Suprapubic skin (tissue), 4 donors: ENCODE measurements around the gene CLASRP. TPM values are rescaled to one million over a fixed set of nuclear protein-coding genes. Genes with fewer than 3 reads are reported as not detected.
"Not testable (repeated sequence)": the region's sequence is repeated elsewhere in the genome, so short reads cannot be mapped to it uniquely, and the experiment has no call there.

Experiments
- DNase-seq, 2 donors: peaks; one replicate each; pipeline ENCODE4 v3.0.0-alpha.2; 2019; ENCODE audit warnings: low spot score in 2 of 2
- H3K27ac ChIP-seq: fragments of 200-600 bp; sonication (generic); one replicate; pipeline ENCODE4 v1.5.1; 2019
- H3K27me3 ChIP-seq: fragments of 200-600 bp; sonication (generic); one replicate; pipeline ENCODE4 v1.5.1; 2019
- H3K36me3 ChIP-seq: fragments of 200-600 bp; sonication (generic); one replicate; pipeline ENCODE4 v1.5.1; 2019
- H3K4me1 ChIP-seq: fragments of 200-600 bp; sonication (generic); one replicate; pipeline ENCODE4 v1.5.1; 2019
- H3K4me3 ChIP-seq: fragments of 200-600 bp; sonication (generic); one replicate; pipeline ENCODE4 v1.5.1; 2019; ENCODE audit warnings: mild to moderate bottlenecking
- H3K9me3 ChIP-seq: fragments of 200-600 bp; sonication (generic); one replicate; pipeline ENCODE4 v1.5.1; 2019
- EP300 ChIP-seq: sonication (generic); formaldehyde crosslinking; IDR thresholded peaks from one replicate; pipeline ENCODE4 v1.6.1; 2017; ENCODE audit warnings: antibody characterized with exemption
- POLR2A ChIP-seq, 2 donors: fragments of 450-650 bp; IDR thresholded peaks; one replicate each; pipeline ENCODE4 v1.6.1; 2017; ENCODE audit warnings: antibody characterized with exemption in 2 of 2, mild to moderate bottlenecking in 2 of 2, moderate library complexity in 2 of 2
- POLR2AphosphoS5 ChIP-seq, 3 donors: sonication (generic); formaldehyde crosslinking; IDR thresholded peaks; one replicate each; pipeline ENCODE4 v1.6.1; 2017; ENCODE audit warnings: antibody characterized with exemption in 3 of 3
- WGBS: methylation state at CpG from one replicate; pipeline ENCODE4 v1.1.5; 2018; 5-methylcytosine and 5-hydroxymethylcytosine counted together
- total RNA-seq, 4 donors: library from RNA; depleted of rRNA; stranded (reverse); fragments of >200 nt; gene quantifications; one replicate each; pipeline ENCODE4 v1.1.0, GENCODE V29; 2016
- TF ChIP-seq, protein P1 (sequence below), 2 donors: fragments of 200-600 bp in 1 of 2; fragments of 450-650 bp in 1 of 2; sonication (generic) in 1 of 2; IDR thresholded peaks; one replicate each; pipeline ENCODE4 v1.5.1; 2016 to 2019; ENCODE audit warnings: antibody characterized with exemption in 2 of 2, mild to moderate bottlenecking in 1 of 2, moderate library complexity in 1 of 2

The CLASRP gene
- total RNA-seq, 4 donors from 2014 or later, result 55.3 to 135 (median 84.3) TPM

DNA sequence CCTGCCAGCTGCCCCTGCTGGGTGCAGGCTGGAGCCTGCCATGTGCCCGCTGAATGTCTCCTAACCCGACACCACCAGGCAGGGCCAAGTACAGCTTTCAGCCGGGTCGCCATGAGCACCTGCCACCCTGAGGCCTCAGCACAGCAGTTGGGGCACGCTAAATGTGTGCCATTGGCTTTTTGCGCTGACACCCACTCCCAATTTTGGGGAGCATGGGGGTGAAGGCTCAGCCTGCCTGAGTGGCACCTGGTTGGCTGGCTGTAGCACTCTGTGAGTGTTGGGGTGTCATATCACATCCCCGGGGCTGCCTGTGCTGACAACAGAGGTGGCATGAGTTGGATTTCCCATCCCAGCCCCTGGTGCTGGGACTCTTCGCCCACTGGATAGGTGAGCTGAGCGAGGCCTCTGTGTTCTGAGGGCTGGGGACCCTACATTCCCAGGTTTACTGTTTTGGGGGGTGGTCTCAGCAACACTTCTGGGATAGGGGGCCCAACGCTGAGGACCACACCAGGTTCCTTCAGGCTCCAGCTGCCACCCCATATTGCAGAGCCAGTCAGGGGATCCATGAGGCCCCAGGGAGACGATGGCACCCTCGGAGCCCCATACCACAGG, 44.8 kb upstream of the CLASRP start:
- Histone ChIP-seq H3K4me1 (no peaks in the 10 kb centered on the region), H3K27ac (no peak overlapping the region), H3K9me3 (no peaks in the 10 kb centered on the region), H3K4me3 (no peak overlapping the region), H3K27me3 (no peaks in the 10 kb centered on the region), H3K36me3 (peaks cover 37% of the 10 kb centered on the region)
- no peak for TF ChIP-seq POLR2AphosphoS5 (IDR thresholded peaks at IDR 0.05)
- TF ChIP-seq, protein P1, sequence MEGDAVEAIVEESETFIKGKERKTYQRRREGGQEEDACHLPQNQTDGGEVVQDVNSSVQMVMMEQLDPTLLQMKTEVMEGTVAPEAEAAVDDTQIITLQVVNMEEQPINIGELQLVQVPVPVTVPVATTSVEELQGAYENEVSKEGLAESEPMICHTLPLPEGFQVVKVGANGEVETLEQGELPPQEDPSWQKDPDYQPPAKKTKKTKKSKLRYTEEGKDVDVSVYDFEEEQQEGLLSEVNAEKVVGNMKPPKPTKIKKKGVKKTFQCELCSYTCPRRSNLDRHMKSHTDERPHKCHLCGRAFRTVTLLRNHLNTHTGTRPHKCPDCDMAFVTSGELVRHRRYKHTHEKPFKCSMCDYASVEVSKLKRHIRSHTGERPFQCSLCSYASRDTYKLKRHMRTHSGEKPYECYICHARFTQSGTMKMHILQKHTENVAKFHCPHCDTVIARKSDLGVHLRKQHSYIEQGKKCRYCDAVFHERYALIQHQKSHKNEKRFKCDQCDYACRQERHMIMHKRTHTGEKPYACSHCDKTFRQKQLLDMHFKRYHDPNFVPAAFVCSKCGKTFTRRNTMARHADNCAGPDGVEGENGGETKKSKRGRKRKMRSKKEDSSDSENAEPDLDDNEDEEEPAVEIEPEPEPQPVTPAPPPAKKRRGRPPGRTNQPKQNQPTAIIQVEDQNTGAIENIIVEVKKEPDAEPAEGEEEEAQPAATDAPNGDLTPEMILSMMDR (IDR thresholded peaks at IDR 0.05), result no peak
- no peak for TF ChIP-seq POLR2A (IDR thresholded peaks at IDR 0.05)
- TF ChIP-seq EP300, result no peak
- DNase-seq, result no peak
- WGBS, result 85% methylated on average over 9 of the region's 12 CpGs

DNA sequence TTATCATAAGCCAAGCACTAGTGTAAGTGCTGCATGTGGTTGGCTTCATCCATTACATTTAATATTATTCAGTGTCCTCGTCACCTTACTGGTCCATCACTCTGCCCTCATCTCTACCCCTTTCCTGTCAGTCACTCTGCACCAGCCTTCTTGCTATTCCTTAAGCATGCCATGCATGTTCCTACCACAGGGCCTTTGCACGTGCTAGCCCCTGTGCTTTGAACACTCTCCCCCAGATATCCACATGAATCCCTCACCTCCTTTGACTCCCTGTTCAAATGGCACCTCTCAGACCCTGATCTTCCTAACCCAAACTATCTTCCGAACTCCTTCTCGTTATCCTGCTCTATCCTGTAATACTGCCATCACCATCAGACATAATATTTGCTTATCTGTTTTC, 40.8 kb upstream of the CLASRP start:
- TF ChIP-seq POLR2AphosphoS5 (IDR thresholded peaks at IDR 0.05) (no peak), EP300 (no peak), POLR2A (IDR thresholded peaks at IDR 0.05) (no peak)
- TF ChIP-seq, protein P1 (IDR thresholded peaks at IDR 0.05), result no peak
- H3K4me3 ChIP-seq, result no peak overlapping the region
- H3K9me3 ChIP-seq, result no peaks in the 10 kb centered on the region
- H3K27ac ChIP-seq, result no peak overlapping the region
- H3K4me1 ChIP-seq, result peaks cover 10% of the 10 kb centered on the region
- H3K27me3 ChIP-seq, result no peaks in the 10 kb centered on the region
- DNase-seq, result no peak
- H3K36me3 ChIP-seq, result peaks cover 2% of the 10 kb centered on the region
- WGBS, result 98% methylated on average over 4 of the region's 4 CpGs

- not testable (repeated sequence) for DNase-seq, H3K4me3 ChIP-seq, H3K27ac ChIP-seq, H3K36me3 ChIP-seq, H3K9me3 ChIP-seq, H3K27me3 ChIP-seq
- WGBS, result 74% methylated on average over 12 of the region's 12 CpGs
- peaks cover 10% of the 10 kb centered on the region for H3K4me1 ChIP-seq
These were observed 39.5 kb upstream of the CLASRP start for GRCh38 chr19:44999131-44999925.

GRCh38 chr19:45000665-45001064, 38.2 kb upstream of the CLASRP start:
- H3K27me3 ChIP-seq, H3K27ac ChIP-seq, H3K36me3 ChIP-seq, DNase-seq, H3K9me3 ChIP-seq: not testable (repeated sequence)
- WGBS, result 69% methylated on average over 19 of the region's 19 CpGs
- peak overlapping the region; percentile 83 for H3K4me3 ChIP-seq
- peaks cover 10% of the 10 kb centered on the region for H3K4me1 ChIP-seq

DNA sequence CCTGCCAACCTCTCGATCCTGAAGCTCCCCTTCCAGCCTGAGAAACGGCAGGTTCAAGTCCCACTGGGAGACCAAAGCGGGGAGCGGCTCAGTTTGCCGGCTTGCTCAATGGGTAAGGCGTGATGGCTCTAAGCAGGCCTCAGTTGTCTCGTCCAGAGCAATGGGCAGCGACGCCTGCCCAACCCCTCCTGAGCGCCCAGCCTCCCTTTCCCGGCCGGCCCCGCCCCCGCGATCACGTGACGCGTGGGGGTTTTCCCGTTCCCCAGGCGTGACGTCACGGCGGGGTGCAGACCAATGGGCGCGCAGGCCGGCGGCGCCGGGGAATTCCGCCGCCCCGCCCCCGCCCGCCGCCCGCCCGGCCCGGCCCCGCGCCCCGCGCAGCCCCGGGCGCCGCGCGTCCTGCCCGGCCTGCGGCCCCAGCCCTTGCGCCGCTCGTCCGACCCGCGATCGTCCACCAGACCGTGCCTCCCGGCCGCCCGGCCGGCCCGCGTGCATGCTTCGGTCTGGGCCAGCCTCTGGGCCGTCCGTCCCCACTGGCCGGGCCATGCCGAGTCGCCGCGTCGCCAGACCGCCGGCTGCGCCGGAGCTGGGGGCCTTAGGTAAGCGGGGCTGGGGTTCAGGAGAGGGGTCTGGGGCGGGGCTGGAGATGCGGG, 37.6 kb upstream of the CLASRP start, which contains the start of gene RELB:
Gene RELB, plus strand, starts transcription at position 378 of the 653 bp plus-strand sequence. Its CDS starts 116 bp downstream, at position 494.
- TF ChIP-seq POLR2AphosphoS5 (IDR thresholded peaks at IDR 0.05) (no peak), POLR2A (IDR thresholded peaks at IDR 0.05) (no peak), EP300 (no peak)
- TF ChIP-seq, protein P1 (IDR thresholded peaks at IDR 0.05), result no peak
- 5% methylated on average over 39 of the region's 79 CpGs for WGBS
- H3K27me3 ChIP-seq, result no peaks in the 10 kb centered on the region

GRCh38 chr19:45003485-45003884, 35.4 kb upstream of the CLASRP start:
- no peaks in the 10 kb centered on the region for H3K27me3 ChIP-seq
- H3K27ac ChIP-seq, result no peak overlapping the region
- H3K4me3 ChIP-seq, result no peak overlapping the region
- peaks cover 10% of the 10 kb centered on the region for H3K4me1 ChIP-seq
- no peaks in the 10 kb centered on the region for H3K9me3 ChIP-seq
- H3K36me3 ChIP-seq, result peaks cover 7% of the 10 kb centered on the region
- 92% methylated on average over 4 of the region's 4 CpGs for WGBS
- DNase-seq, result no peak
- no peak for TF ChIP-seq EP300
- TF ChIP-seq POLR2A (IDR thresholded peaks at IDR 0.05), result no peak
- no peak for TF ChIP-seq POLR2AphosphoS5 (IDR thresholded peaks at IDR 0.05)
- TF ChIP-seq, protein P1 (IDR thresholded peaks at IDR 0.05), result no peak

More for the DNA sequence above, 37.6 kb upstream of the CLASRP start, which contains the start of gene RELB:
- H3K9me3 ChIP-seq, result no peaks in the 10 kb centered on the region
- peak; percentile 97 to 98 for DNase-seq
- H3K4me1 ChIP-seq, result peaks cover 10% of the 10 kb centered on the region
- H3K27ac ChIP-seq, result peak within 1 kb of the TSS; percentile 98
- H3K4me3 ChIP-seq, result peak within 1 kb of the TSS; percentile 83
- H3K36me3 ChIP-seq, result peaks cover 7% of the 10 kb centered on the region
